Measurements from ENCODE around the gene IL2RA. TPM values are rescaled to one million over a fixed set of nuclear protein-coding genes. Genes with fewer than 3 reads are reported as not detected.
"Not testable (repeated sequence)": the region's sequence is repeated elsewhere in the genome, so short reads cannot be mapped to it uniquely, and the experiment has no call there.

IL2RA gene
- total and polyA plus RNA-seq, 2 experiments from 2014 or later: not detected

DNA sequence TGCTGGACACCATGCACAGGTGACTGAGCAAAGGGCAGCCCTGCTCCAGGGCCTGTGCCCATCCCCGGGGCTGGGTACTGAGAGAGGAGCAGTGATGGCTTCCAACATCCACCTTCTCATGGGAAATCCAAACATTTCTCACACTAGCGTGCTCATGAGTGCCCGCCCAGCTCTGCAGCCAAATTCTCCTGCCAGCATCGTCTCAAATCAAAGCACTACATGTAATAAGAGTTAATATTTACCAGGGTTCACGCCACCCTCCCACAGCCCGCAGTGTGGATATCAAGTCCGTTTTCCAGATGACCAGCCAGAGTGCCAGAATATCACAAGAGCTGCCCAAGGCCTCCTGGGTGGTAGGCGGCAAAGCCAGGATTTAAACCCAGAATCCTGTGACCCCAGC lies 96.9 kb downstream of the IL2RA start:
- no peaks in the 10 kb centered on the region for H3K9me3 ChIP-seq (ENCODE audit: low read depth)
- no peaks in the 10 kb centered on the region for H3K27me3 ChIP-seq
- no peak for DNase-seq (ENCODE audit: low read depth in 1 of 2, low spot score in 1 of 2)
- H3K4me3 ChIP-seq: no peak overlapping the region
- H3K36me3 ChIP-seq: no peaks in the 10 kb centered on the region
- no peak overlapping the region for H3K27ac ChIP-seq
- no peaks in the 10 kb centered on the region for H3K4me1 ChIP-seq (ENCODE audit: low read depth)
- TF ChIP-seq, protein P1, sequence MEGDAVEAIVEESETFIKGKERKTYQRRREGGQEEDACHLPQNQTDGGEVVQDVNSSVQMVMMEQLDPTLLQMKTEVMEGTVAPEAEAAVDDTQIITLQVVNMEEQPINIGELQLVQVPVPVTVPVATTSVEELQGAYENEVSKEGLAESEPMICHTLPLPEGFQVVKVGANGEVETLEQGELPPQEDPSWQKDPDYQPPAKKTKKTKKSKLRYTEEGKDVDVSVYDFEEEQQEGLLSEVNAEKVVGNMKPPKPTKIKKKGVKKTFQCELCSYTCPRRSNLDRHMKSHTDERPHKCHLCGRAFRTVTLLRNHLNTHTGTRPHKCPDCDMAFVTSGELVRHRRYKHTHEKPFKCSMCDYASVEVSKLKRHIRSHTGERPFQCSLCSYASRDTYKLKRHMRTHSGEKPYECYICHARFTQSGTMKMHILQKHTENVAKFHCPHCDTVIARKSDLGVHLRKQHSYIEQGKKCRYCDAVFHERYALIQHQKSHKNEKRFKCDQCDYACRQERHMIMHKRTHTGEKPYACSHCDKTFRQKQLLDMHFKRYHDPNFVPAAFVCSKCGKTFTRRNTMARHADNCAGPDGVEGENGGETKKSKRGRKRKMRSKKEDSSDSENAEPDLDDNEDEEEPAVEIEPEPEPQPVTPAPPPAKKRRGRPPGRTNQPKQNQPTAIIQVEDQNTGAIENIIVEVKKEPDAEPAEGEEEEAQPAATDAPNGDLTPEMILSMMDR (IDR thresholded peaks at IDR 0.05; ENCODE audit: low read depth, low read length): no peak

DNA sequence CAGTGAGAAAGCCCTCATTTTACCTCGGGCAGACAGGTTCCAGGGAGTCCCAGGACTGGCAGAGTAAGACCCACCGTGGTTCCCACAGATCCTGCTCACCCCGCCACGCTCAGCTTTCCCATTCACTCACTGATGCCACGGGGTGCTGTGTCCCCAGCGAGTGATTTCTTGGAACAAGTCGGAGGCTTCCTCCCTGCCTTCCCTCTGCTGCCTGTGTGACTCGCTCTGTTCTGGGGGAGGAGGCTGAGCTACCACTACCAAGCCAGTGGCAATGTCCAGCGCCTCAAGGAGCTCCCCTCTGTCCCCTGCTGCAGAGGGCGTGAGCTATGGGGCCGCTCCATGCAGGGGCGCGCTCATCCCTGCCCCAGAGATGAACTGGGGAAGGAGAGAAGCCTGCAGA lies 97.4 kb downstream of the IL2RA start:
- Histone ChIP-seq H3K9me3 (ENCODE audit: low read depth) (no peaks in the 10 kb centered on the region), H3K27ac (no peak overlapping the region), H3K36me3 (no peaks in the 10 kb centered on the region), H3K4me3 (no peak overlapping the region), H3K27me3 (no peaks in the 10 kb centered on the region), H3K4me1 (ENCODE audit: low read depth) (no peaks in the 10 kb centered on the region)
- TF ChIP-seq, protein P1 (IDR thresholded peaks at IDR 0.05; ENCODE audit: low read depth, low read length): no peak
- no peak for DNase-seq (ENCODE audit: low read depth in 1 of 2, low spot score in 1 of 2)

DNA sequence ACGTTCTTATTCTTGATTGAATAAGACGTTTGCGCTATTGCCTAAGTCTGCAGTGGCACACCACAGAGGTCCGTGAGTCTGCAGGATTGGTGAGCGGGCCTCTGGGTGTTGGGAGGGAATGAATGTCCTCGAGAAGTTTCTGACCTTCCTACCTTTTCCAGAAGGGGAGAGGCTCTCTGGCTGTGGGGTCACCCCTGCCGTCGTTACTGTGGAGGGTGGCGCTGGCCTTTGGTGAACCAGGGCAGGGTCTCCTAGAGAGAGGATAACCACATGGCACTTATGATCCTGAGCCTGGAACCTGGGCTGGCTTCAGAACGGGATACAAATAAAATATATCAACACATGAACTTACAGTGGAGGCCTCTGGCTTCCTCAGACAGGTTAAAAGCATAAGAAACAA lies 98.6 kb downstream of the IL2RA start:
- no peaks in the 10 kb centered on the region for H3K4me1 ChIP-seq (ENCODE audit: low read depth)
- no peaks in the 10 kb centered on the region for H3K36me3 ChIP-seq
- no peak for DNase-seq (ENCODE audit: low read depth in 1 of 2, low spot score in 1 of 2)

DNA sequence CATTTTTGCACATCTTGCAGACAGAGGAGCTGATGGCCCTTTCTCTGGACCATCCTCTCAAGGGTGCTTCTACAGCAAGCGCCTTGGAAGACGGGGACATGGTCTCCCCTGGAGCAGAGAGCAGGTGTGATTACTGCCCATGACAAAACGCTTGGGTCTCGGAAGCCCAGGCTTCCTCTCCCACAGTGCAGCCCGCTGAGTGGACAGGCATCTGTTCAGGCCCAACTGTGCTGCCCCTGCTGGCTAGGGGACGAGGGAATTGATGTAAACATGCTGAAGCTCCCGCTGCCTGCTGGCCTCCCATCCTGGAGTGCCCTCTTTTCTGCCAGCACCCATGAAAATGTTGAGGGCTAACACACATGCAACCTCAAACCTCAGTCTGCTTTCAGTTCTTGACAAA lies 99.1 kb downstream of the IL2RA start:
- TF ChIP-seq, protein P1 (IDR thresholded peaks at IDR 0.05; ENCODE audit: low read depth, low read length): no peak
- DNase-seq (ENCODE audit: low read depth in 1 of 2, low spot score in 1 of 2): no peak

More for the DNA sequence above, 98.6 kb downstream of the IL2RA start:
- Histone ChIP-seq H3K27me3 (no peaks in the 10 kb centered on the region), H3K27ac (no peak overlapping the region), H3K4me3 (no peak overlapping the region), H3K9me3 (ENCODE audit: low read depth) (no peaks in the 10 kb centered on the region)
- TF ChIP-seq, protein P1 (IDR thresholded peaks at IDR 0.05; ENCODE audit: low read depth, low read length): no peak

DNA sequence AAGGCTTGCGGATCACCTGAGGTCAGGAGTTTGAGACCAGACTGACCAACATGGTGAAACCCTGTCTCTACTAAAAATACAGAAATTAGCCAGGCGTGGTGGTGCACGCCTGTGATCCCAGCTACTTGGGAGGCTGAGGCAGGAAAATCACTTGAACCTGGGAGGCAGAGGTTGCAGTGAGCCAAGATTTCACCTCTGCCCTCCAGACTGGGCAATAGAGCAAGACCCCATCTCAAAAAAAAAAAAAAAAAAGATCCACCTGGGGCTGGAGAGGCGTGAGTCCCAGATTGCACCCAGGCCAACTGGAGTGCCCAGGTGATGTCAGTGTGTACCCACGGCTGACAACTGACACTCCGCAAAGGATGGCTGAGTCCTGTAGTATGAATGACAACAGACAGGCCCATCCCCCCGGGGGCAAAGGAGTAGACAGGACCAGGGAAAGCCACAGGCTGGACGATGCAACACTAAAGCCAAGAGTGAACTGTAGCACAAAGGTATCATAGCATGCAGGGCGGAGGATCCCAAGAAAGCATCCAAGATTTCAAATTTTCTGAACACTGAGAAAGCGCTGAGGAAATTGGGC lies 99.7 kb downstream of the IL2RA start:
- not testable (repeated sequence) for H3K9me3 ChIP-seq (ENCODE audit: low read depth); H3K4me1 ChIP-seq (ENCODE audit: low read depth); H3K27ac ChIP-seq; H3K36me3 ChIP-seq; DNase-seq (ENCODE audit: low read depth in 1 of 2, low spot score in 1 of 2); H3K27me3 ChIP-seq; H3K4me3 ChIP-seq

More for the DNA sequence above, 99.1 kb downstream of the IL2RA start:
- Histone ChIP-seq H3K4me1 (ENCODE audit: low read depth) (no peaks in the 10 kb centered on the region), H3K27ac (no peak overlapping the region), H3K9me3 (ENCODE audit: low read depth) (no peaks in the 10 kb centered on the region), H3K27me3 (no peaks in the 10 kb centered on the region), H3K4me3 (no peak overlapping the region), H3K36me3 (no peaks in the 10 kb centered on the region)

DNA sequence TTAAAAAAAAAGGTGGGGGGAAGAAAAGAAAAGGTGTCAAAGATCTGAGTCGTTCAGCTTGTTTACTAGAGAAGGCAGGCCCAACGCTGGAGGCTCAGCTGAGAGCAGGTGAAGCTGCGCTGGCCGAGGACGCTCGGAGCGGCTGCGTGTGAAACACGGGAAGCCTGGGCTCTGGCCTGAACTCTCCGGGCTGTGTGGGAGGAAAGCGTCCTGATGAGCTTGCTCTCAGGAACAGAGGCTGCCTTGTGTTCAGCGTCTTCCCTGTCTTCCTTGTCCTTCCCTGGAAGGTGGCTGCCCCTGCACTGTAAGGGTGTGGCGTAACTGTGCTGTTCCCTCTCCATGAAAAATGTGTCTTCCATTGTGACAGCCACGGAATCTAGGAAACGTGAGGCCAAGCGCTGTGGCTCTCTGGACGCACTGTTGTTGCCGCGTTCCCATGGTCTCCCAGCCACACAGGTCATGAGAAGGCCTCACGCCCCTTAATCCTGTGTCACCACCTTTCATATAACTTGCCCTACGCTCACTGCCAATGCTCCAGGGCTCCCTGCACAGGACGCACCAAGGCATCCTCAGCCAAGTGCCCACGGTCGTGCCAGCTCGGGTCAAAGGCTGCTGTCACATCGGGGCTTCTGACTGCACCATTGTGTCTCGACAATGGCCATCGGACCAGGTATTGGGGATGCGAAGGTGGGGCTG lies 100.6 kb downstream of the IL2RA start:
- no peaks in the 10 kb centered on the region for H3K9me3 ChIP-seq (ENCODE audit: low read depth)
- H3K27me3 ChIP-seq: no peaks in the 10 kb centered on the region
- H3K36me3 ChIP-seq: no peaks in the 10 kb centered on the region
- TF ChIP-seq, protein P1 (IDR thresholded peaks at IDR 0.05; ENCODE audit: low read depth, low read length): no peak
- H3K27ac ChIP-seq: no peak overlapping the region
- no peak overlapping the region for H3K4me3 ChIP-seq
- DNase-seq (ENCODE audit: low read depth in 1 of 2, low spot score in 1 of 2): no peak
- no peaks in the 10 kb centered on the region for H3K4me1 ChIP-seq (ENCODE audit: low read depth)

DNA sequence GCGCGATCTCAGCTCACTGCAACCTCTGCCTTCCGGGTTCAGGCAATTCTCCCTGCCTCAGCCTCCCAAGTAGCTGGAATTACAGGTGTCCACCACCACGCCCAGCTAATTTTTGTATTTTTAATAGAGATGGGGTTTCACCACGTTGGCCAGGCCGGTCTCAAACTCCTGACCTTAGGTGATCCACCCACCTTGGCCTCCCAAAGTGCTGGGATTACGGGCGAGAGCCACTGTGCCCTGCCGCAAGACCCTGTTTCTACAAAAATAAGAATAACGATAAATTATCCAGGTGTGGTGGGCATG lies 101.2 kb downstream of the IL2RA start:
- not testable (repeated sequence) for H3K36me3 ChIP-seq; H3K27me3 ChIP-seq; H3K9me3 ChIP-seq (ENCODE audit: low read depth); DNase-seq (ENCODE audit: low read depth in 1 of 2, low spot score in 1 of 2); H3K4me1 ChIP-seq (ENCODE audit: low read depth); H3K4me3 ChIP-seq; H3K27ac ChIP-seq
